C1 segment of cervical spinal cord (tissue), 14 donors: ENCODE data around the gene NRGN.

Source experiments
- DNase-seq, 14 donors: peaks; one replicate each; lab custom pipeline; 2025; lab: John Stamatoyannopoulos, UW

Gene NRGN

GRCh38 chr11:124740277-124740882, 638 bp downstream of the NRGN start:
- DNase-seq, result no peak

DNA sequence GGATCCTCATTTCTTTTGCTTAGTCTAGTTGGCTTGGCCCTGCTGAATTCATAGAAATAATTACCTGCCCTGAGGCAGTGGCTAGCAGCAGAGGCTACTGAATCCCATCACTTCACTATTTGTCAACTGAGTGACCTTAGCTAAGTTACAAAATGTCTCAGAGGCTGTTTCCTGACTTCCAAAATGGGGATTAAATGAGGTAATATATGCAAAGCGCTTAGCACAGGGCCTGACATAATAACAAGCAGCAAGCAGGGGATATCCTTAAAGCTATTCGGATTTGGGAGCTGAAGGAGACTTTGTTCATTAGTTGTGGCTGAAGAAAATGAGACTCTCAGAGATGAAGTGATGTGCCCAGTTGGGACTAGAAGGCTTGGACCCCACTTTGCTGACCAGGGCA, 2.8 kb downstream of the NRGN start:
- DNase-seq, result no peak

DNA sequence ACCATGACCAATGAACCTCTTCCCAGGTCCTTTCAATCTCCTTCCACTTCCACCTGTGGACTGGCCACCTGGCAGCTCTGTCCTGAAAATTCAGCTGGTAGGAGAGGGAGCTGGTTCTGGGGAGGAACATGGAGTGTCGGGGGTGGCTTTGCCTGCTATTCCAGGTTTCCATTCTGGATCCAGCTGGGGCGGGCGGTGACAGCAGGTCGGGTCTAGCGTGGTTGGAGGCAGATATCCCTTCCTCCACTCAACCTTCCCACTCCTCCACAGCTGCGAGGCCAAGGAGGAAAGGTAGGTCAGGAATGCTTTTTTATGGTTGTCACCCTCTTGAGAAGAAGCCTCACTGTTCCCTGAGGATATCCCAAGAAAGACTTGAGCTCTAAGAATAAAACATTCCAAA, 3.3 kb downstream of the NRGN start:
- no peak for DNase-seq

- DNase-seq, result no peak
Observed at GRCh38 chr11:124745270-124745834, 5.6 kb downstream of the NRGN start.

DNA sequence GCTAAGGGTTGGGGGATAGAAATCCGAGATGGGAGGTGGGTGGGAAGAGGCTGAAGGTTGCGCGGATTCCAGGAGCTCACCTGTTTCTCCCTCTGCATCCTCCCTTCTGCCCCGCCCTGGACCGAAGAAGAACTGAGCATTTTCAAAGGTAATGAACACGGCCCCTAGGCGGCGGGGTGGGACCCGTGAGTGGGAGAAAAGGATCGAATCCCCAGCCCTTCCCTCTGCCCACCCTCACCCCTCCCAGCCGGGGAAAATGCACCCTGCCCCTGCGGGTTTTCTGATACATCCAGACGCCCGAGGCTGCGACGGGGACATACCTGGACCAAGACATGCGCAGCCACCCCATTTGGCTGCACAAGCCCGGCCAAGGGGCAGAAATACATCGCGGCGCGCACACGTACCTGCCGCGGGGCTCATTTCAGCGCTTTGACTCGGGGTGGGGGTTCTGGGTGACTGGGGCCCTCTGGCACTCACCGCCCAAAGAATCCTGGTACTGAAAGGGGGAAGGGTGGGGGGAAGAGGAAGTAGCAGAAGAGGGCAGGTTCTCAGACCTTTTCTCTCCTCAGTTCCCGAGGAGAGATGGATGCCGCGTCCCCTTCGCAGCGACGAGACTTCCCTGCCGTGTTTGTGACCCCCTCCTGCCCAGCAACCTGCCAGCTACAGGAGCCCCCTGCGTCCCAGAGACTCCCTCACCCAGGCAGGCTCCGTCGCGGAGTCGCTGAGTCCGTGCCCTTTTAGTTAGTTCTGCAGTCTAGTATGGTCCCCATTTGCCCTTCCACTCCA, 6.3 kb downstream of the NRGN start:
- DNase-seq, result no peak

DNA sequence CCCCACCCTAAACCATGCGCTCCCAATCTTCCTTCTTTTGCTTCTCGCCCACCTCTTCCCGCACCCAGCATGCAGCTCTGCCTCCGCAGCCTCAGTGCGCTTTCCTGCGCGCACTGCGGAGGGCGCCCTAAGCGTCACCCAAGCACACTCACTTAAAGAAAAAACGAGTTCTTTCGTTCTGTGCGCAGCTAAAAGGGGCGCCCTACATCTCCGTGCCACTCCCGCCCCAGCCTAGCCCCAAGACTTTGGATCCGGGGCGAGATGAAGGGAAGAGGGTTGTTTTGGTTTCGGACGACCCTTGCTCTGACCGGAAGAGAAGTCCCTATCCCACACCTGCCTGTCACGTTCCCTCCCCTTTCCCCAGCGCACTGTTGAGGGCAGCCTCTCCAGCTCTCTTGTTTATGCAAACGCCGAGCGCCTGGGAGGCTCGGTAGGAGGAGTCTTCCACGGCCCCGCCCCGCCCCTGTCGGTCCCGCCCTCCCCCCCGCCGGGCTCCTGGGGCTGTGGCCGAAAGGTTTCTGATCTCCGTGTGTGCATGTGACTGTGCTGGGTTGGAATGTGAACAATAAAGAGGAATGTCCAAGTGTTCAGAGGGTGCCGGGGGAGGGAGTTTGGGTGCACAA, 7.0 kb downstream of the NRGN start:
- DNase-seq, result peak in 1 of 14 donors; percentile 16

GRCh38 chr11:124747406-124748099, 7.8 kb downstream of the NRGN start:
- no peak for DNase-seq

GRCh38 chr11:124748100-124748418, 8.3 kb downstream of the NRGN start:
- DNase-seq, result no peak

DNA sequence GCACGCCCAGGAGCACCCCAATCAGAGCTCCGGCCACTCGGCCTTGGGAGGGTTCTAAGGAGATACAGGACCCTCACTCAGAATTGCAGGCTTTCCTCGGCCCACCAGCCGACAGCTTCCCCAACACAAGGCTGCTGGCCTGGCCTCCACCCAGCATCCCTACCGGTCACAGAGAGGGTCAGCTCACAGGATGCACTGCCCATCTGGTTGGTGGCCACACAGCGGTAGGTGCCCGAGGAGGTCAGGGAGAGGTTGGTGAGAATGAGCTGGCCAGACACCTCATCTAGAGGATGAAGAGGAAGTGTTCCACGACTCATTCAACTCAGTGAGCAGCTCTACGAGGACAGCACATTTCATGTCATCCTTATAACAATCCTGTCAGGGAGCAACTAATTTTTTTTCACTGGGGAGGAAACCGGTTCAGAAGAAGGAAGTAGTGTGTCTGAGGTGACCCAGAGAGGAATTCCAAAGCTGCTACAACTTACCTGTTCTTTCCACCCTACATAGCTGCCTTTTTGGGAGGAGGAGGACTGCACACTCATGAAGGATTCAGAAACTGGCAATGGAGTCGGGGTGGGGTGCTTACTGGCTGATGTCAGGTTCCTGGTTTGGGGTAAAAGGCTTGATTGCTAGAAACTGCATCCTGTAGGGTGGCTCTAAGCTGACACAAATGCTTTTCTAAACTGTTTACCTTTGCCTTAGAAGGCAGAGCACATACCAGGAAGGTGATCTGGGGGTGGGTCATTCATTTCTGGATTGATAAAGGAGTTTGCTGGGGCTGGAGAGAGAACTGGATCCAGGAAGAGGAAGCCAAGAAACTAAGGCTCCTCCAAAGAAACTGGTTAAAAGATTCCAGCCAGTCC, 9.0 kb downstream of the NRGN start:
- DNase-seq, result no peak

GRCh38 chr11:124749912-124750311, 10.2 kb downstream of the NRGN start:
- no peak for DNase-seq

- DNase-seq, result no peak
Observed at GRCh38 chr11:124751391-124751740, 11.6 kb downstream of the NRGN start.

DNA sequence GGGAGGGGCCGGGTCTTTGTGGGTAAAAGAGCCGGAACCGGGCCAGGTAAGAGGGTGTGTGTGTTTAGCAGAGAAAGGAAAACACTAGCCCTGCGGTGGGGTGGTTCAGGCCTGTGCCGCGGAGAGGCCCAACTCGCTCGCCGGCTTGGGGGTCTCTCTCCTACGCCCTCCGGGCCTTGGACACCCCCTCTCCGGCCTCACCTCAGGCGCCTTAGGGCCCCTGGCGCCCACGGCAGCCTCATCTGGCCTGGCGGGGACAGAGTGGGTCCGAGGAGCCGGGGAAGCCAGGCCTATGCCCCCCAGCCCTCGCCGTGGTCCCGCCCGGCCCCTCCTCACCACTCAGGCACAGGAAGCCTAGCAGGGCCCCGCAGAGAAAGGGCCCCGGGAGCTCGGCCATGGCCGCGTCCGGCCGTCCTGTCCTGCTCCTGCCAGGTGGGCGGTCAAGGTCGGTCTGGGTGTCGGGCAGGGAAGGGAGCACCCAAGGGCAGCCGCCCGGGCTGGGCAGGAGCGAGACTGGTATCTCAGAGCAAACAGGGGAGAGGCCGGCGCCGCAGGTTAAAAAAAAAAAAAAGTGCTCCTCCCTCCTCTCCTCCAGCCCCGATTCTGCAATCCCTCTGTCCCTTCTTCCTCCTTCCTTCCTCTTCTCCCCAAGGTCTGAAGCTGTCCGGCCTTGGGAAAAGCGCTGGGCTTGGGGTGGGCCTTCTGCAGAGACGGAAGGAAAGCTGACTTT, 12.2 kb downstream of the NRGN start, which contains the start of gene VSIG2:
VSIG2 (minus strand) TSS at position 515 of the 730 bp plus-strand sequence; CDS start at position 397, 118 bp downstream.
- DNase-seq, result no peak

DNA sequence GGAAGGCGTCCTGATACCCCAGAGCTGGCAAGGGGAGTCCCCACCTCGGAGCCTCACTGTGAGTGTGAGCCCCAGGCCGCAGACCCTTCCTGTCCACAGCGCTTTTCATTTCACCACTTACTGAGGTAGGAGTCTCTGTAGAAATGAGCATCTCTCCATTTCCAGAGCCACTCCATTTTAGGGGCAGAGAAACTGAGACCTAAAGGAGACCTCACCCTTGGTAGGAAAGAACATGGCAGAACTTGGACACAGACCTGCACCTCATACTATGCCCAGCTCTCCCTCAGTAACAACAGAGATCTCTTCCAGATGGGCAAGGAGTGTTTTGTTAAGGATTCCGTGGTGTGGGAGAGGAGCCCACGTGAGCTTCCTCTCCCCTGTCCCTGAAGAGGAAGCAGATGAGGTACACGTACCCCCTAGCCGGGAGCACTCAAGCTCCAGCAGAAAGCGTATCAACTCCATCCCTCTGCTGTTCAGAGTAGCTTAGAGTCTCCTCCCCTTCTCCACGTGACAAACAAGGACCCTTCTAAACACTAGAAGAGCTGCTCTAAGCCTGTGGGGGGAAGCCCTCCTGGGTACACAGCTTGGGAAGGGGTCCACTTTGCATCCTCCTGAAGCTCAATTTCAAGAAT, 12.8 kb downstream of the NRGN start:
- no peak for DNase-seq

GRCh38 chr11:124753205-124753604, 13.5 kb downstream of the NRGN start:
- DNase-seq, result no peak

GRCh38 chr11:124753624-124754023, 13.9 kb downstream of the NRGN start:
- no peak for DNase-seq

DNA sequence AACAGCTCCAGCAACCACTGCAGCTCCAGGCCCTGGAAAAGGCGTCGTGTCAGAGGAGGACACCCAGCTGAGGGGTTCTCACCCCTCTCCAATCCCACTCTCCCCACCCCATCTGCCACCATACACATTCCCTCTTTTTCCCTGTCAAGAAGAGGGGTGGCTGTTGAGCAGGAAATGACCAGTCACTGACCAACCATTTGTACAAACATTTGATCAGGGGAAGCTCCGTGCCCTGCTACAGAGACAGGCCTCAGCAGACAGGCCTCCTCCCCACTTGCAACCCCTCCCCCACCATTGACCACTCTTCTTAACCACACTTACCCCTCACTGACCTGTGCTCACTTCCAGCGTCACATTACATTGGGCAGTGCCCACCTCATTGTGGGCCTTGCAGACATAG, 14.6 kb downstream of the NRGN start:
- no peak for DNase-seq

- no peak for DNase-seq
Observed at GRCh38 chr11:124754710-124755109, 15.0 kb downstream of the NRGN start.

DNA sequence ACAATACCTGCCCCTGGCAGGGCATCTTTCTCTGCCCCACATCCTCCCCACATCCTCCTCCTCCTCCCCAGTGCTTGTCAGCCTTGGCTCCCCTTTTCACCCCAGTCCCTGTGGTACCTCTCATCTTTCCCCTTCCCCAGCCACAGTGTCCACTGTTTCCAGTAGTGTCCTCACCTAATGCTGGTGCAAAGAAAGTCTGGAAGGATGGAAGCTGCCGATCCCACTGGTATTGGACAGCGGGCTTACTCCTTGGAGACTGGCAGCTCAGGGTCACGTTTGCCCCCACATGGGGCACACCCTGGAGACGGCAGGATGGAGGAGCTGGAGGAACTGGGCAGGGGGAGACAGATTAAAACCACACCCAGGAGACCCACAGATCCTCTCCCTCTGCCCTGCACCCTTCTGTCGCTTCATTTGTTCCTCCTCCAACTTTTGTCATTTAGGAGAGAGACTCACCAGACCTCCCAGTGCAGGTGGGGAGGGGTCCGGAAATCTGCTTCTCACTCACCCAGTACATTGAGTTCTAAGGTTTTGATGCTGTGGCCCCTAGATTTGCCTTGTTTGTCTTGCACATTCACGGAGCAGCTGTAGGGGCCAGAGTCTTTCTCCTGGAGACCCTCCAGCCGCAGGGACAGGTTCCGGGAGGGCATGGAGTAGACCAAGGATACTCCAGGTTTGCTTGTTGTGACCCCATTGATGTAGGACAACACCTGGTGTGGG, 16.5 kb downstream of the NRGN start:
- DNase-seq, result no peak

DNA sequence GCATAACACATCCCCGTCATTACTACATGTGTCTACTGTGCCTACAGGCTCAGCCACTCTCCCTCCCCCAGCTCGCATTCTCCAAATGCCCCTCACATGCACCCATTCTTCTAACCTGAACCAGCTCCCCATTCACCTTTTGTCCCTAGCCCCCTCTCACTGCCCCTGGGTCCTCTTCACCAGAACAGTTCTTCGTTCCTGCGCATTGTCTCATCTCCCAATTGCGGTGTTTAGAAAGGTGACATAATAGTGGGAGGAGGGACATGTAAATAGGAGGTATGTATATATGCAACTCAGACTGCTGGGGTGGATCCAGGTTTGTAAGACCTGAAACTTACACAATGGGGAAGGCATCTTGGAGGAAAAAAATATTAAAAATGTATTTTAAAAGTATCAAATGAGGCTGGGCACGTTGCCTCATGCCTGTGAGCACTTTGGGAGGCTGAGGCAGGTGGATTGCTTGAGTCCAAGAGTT, 17.0 kb downstream of the NRGN start:
- no peak for DNase-seq
